GM18502 (cell line): ENCODE data around the gene RBMS1.

Experiments
- ATAC-seq: cut with Tn5 transposase; IDR thresholded peaks from one replicate; pipeline ENCODE4 v1.9.1; 2021; ENCODE audit warnings: mild to moderate bottlenecking; ENCODE audit not compliant: unreplicated experiment, poor library complexity

Gene RBMS1

DNA sequence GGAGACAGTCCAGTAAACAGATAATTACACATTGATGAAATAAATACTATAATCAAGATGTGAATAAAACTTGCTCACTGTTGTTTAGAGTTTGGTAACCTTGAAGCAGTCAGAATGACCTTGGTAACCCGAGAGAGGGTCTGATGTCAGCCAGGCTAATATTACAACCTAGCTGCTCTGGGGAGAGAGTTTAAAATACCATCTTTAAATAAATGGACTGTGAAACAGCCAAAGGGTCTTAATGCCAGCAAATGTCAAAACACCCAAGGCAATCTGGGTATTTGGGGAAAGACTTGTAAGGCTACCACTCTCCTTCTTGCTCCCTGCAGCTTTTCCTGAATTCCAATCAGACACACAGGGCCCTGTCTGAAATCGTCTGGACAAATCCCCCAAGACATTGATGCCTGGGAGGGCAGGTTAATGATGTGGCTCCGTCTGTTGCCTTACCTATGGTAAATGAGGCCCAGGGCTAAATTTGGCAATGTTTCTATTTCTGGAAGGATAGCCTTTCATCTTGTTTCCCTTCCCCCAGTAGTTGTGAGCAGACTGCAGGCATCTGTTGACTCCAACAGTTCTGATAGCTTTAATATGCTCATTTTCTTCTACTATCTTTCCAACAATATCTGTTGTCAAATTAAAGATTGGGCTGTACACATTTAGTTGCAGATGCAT lies 250.6 kb downstream of the RBMS1 start:
- ATAC-seq: no peak

GRCh38 chr2:160241251-160242137 lies 252.1 kb downstream of the RBMS1 start:
- no peak for ATAC-seq

GRCh38 chr2:160239436-160239835 lies 254.2 kb downstream of the RBMS1 start:
- no peak for ATAC-seq

DNA sequence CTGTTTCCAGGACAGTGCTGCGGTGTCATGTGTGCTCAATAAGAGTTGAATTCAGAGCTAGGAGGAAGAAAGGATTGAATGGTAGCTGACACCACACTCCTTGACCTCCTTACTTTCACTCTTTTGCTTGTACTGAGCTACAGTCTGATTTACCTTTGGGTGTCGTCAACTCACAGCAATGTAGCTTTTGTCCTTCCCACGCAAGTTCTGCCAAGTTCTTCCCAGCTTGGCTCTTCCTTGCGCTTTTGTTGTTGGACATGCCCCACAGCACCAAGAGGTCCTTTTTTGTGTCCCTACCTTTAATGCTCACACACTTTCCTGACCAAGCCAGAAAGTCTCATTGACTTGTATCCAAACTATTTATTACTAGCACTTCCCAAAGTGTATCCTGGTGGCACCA lies 255.2 kb downstream of the RBMS1 start:
- no peak for ATAC-seq

- ATAC-seq: no peak
These were observed 260.6 kb downstream of the RBMS1 start for GRCh38 chr2:160232905-160233475.

GRCh38 chr2:160229591-160229990 lies 264.0 kb downstream of the RBMS1 start:
- no peak for ATAC-seq

- no peak for ATAC-seq
These were observed 265.3 kb downstream of the RBMS1 start for GRCh38 chr2:160228141-160228917.

- ATAC-seq: no peak
These were observed 266.2 kb downstream of the RBMS1 start for GRCh38 chr2:160227293-160227915.

DNA sequence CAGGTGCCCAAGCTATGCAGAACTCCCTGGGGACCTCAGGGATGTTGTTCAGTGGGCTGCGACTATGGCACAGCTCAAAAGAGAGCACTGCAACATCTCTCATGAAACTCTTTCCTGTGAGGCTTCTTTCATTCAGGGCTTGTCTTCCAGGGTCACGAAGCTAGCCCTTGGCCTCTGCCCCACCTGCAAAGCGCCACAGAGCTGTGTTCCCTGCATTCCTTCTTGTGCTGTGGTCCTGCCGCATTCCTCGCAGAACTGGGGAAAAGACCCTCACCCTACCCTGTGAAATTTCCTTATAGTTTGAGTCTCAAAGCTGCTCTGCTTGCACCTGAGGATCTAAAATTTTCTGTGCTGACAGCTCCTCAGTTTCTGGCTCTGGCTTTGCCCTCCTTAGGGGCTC lies 267.2 kb downstream of the RBMS1 start:
- ATAC-seq: no peak

GRCh38 chr2:160225722-160226121 lies 267.9 kb downstream of the RBMS1 start:
- ATAC-seq: no peak

- ATAC-seq: peak; percentile 33
These were observed 269.1 kb downstream of the RBMS1 start for GRCh38 chr2:160224507-160224906.

DNA sequence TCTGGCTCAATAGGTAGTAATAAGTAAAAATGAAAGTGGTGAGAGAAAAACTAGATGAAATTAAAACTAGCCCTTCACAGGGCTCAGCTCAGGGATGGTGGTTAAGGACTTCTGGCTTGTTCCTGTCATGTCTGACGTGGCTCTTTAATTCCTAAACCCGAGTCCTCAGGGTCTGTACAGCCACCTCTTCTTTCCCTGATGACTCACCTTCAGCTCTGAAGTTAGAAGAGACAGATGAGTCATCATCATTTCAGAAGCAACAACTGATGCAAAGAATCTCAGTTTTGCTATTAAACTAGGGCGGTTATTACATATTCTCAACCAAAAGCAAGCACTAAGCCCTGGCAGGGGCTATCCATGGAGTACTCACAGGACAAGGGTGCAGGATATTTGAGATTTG lies 269.5 kb downstream of the RBMS1 start:
- peak; percentile 95 for ATAC-seq

DNA sequence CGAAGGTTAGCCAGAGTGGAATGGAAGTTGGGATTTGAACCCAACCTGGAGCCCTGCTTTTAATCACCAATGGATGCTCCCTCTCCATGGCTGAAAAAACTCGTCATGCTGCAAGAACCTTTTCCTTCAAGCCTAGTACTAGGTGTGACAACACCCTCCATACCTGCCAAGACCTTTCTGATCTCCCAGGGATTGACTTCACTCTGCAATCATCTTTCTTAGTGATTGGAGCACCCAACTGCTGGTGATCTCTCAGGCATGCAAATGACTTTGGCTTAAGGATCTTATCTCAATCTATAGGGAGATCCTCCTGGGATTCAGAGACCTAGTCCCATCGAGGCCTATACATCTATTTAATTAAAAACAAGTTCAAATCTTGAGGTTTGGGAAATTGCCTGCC lies 270.0 kb downstream of the RBMS1 start:
- ATAC-seq: no peak

- ATAC-seq: no peak
These were observed 270.9 kb downstream of the RBMS1 start for GRCh38 chr2:160222546-160223283.
